PFSK-1 (cell line): ENCODE measurements around the gene CACNA1A.

Experiments used
- POLR2AphosphoS5 ChIP-seq: IDR thresholded peaks from 2 replicates; pipeline ENCODE4 v1.6.1; 2012; ENCODE audit warnings: low read depth, mild to moderate bottlenecking, control low read depth, low read length, moderate library complexity
- TAF1 ChIP-seq: IDR thresholded peaks from 2 replicates; pipeline ENCODE4 v1.6.1; 2012; ENCODE audit warnings: low read length, control low read depth, borderline replicate concordance; ENCODE audit not compliant: insufficient read depth
- TF ChIP-seq, protein P1 (sequence below), 2 experiments: IDR thresholded peaks; 2 replicates each; pipeline versions ENCODE4 v1.6.1 to v1.8.0; 2011 to 2012; ENCODE audit warnings: low read depth in 2 of 2, low read length in 2 of 2, control low read depth in 1 of 2, inconsistent platforms in 1 of 2, mild to moderate bottlenecking in 1 of 2, moderate library complexity in 1 of 2; ENCODE audit not compliant: insufficient read depth in 1 of 2

DNA sequence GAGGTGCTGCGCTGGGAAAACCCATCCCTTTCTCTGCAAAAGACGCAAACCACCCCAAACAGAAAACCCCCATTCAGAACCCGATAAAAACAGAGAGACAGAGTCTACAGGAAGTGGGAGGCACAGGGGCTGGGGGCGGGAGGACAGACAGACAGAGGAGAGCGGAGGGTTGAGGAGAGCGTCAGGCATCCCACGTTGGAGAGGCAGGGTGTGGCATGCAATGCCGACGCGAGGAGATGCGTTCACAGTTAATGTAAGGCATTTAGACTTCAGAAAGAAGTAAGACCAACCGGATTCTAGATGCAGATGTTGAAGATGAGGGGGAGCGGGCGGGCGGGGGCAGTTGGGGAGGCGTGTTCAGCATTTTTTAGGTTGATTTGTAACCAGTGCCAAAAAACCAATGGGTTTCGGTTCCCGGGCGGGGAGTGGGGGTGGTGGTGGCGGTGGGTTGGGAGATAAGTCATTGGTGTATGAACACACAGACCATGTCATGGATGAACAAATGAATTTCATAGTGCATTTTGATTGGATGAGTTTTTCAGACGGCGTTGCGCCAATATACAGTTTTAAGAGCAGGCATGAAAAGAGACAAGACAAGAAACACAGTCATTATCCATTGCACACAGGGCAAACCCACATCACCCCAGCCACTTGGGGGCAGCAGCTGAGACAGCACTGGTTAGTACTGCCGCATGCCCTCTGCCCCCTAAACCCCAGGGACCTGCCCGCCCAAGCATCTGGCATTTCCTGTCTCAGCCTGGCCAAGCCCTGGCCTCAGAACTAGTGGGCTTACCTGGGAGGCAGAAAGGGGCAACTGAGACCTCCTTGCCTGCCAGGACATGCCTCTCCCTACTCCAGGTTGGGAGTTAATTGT, 264.8 kb downstream of the CACNA1A start:
- TF ChIP-seq, protein P1, sequence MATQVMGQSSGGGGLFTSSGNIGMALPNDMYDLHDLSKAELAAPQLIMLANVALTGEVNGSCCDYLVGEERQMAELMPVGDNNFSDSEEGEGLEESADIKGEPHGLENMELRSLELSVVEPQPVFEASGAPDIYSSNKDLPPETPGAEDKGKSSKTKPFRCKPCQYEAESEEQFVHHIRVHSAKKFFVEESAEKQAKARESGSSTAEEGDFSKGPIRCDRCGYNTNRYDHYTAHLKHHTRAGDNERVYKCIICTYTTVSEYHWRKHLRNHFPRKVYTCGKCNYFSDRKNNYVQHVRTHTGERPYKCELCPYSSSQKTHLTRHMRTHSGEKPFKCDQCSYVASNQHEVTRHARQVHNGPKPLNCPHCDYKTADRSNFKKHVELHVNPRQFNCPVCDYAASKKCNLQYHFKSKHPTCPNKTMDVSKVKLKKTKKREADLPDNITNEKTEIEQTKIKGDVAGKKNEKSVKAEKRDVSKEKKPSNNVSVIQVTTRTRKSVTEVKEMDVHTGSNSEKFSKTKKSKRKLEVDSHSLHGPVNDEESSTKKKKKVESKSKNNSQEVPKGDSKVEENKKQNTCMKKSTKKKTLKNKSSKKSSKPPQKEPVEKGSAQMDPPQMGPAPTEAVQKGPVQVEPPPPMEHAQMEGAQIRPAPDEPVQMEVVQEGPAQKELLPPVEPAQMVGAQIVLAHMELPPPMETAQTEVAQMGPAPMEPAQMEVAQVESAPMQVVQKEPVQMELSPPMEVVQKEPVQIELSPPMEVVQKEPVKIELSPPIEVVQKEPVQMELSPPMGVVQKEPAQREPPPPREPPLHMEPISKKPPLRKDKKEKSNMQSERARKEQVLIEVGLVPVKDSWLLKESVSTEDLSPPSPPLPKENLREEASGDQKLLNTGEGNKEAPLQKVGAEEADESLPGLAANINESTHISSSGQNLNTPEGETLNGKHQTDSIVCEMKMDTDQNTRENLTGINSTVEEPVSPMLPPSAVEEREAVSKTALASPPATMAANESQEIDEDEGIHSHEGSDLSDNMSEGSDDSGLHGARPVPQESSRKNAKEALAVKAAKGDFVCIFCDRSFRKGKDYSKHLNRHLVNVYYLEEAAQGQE (IDR thresholded peaks at IDR 0.05; ENCODE audit: insufficient read depth in 1 of 2, low read depth in 2 of 2, low read length in 2 of 2): no peak
- TF ChIP-seq POLR2AphosphoS5: no peak
- no peak for TF ChIP-seq TAF1
